OCI-LY3 (cell line): ENCODE results near the gene LPCAT1.

Experiments used
- CTCF ChIP-seq: fragments of 200-600, 300-600 bp; sonication (generic); IDR thresholded peaks from 2 replicates; pipeline ENCODE4 v1.5.1; 2014; ENCODE audit warnings: antibody characterized with exemption, low read length, low read depth
- EZH2phosphoT487 ChIP-seq: fragments of 200-600 bp; shearing (Covaris generic); IDR thresholded peaks from 2 replicates; pipeline ENCODE4 v1.6.1; 2018; ENCODE audit warnings: antibody characterized with exemption, mixed run types, low read depth

GRCh38 chr5:1502737-1503120, 21.0 kb downstream of the LPCAT1 start:
- TF ChIP-seq CTCF, result no peak
- no peak for TF ChIP-seq EZH2phosphoT487
